B cell (primary cell): ENCODE results near the gene PNPLA2. TPM values are rescaled to one million over a fixed set of nuclear protein-coding genes. Genes with fewer than 3 reads are reported as not detected.

Experiments used
- ATAC-seq: fragments of 200-7000 bp; cut with Tn5 transposase; one replicate; pipeline ENCODE4 v1.10.0; 2021; ENCODE audit warnings: low read depth, mild to moderate bottlenecking, moderate number of reproducible peaks, moderate library complexity
- CTCF ChIA-PET: fragments of 350-600 bp; sonication (Branson Sonifier 250); formaldehyde crosslinking; loops from one replicate; lab custom pipeline; 2021; ENCODE audit warnings: antibody characterized with exemption, inconsistent platforms; lab: Charles Lee
- POLR2A ChIA-PET: fragments of 350-600 bp; sonication (Branson Sonifier 250); formaldehyde crosslinking; loops from one replicate; lab custom pipeline; 2021; ENCODE audit warnings: antibody characterized with exemption; lab: Charles Lee
- DNase-seq: peaks from one replicate; pipeline ENCODE4 v3.0.0; 2013
- H2AFZ ChIP-seq: 2 replicates; pipeline ENCODE4 v1.6.1; 2012; ENCODE audit warnings: mild to moderate bottlenecking, low read depth, low read length; ENCODE audit not compliant: insufficient read depth, poor library complexity, severe bottlenecking
- H3K27ac ChIP-seq, 2 donors: 1 replicate in 1 of 2; 2 replicates in 1 of 2; pipeline ENCODE4 v1.5.1; 2012 to 2013; ENCODE audit warnings: low read length in 2 of 2, mild to moderate bottlenecking in 2 of 2, moderate library complexity in 1 of 2
- H3K27me3 ChIP-seq, 4 experiments: fragments of 200-600 bp in 1 of 4; sonication (generic) in 1 of 4; replicated peaks in 1 of 4; 1 replicate in 2 of 4; 2 replicates in 2 of 4; pipeline versions ENCODE4 v1.6.1 to v1.7.0; 2013 to 2016; ENCODE audit warnings: low read length in 3 of 4, mild to moderate bottlenecking in 2 of 4, mixed read lengths in 1 of 4, moderate library complexity in 1 of 4; ENCODE audit not compliant: insufficient read depth in 4 of 4, control insufficient read depth in 3 of 4; ENCODE audit errors: control extremely low read depth in 1 of 4
- H3K36me3 ChIP-seq, 2 experiments: replicated peaks in 1 of 2; 1 replicate in 1 of 2; 2 replicates in 1 of 2; pipeline versions ENCODE4 v1.6.1 to v1.7.1; 2013; ENCODE audit warnings: low read length in 1 of 2; ENCODE audit not compliant: insufficient read depth in 2 of 2, control insufficient read depth in 1 of 2; ENCODE audit errors: control extremely low read depth in 1 of 2, extremely low read depth in 1 of 2
- H3K4me1 ChIP-seq, 2 donors: fragments of 200-600 bp in 1 of 2; sonication (generic) in 1 of 2; 1 replicate in 1 of 2; 2 replicates in 1 of 2; pipeline versions ENCODE4 v1.5.1 to v1.6.1; 2013 to 2017; ENCODE audit warnings: low read length in 2 of 2; ENCODE audit not compliant: control insufficient read depth in 2 of 2, insufficient read depth in 2 of 2
- H3K4me2 ChIP-seq: replicated peaks from 2 replicates; pipeline ENCODE3; 2012; ENCODE audit warnings: mild to moderate bottlenecking, low read depth, low read length; ENCODE audit not compliant: poor library complexity, severe bottlenecking
- H3K4me3 ChIP-seq, 5 experiments: fragments of 200-600 bp in 1 of 5; sonication (generic) in 1 of 5; 1 replicate in 3 of 5; 2 replicates in 2 of 5; pipeline versions ENCODE4 v1.5.1 to v1.7.0; 2011 to 2016; ENCODE audit warnings: low read length in 4 of 5, mild to moderate bottlenecking in 4 of 5, low read depth in 2 of 5, control low read depth in 1 of 5, moderate library complexity in 1 of 5; ENCODE audit not compliant: insufficient read depth in 1 of 5; ENCODE audit errors: control extremely low read depth in 1 of 5, extremely low read depth in 1 of 5
- H3K79me2 ChIP-seq: fragments of 200-600 bp; sonication (generic); one replicate; pipeline ENCODE4 v1.6.0; 2016; ENCODE audit warnings: low read length; ENCODE audit not compliant: control insufficient read depth, insufficient read depth
- H3K9ac ChIP-seq: fragments of 200-600 bp; sonication (generic); 2 replicates; pipeline ENCODE4 v1.6.1; 2017; ENCODE audit warnings: mild to moderate bottlenecking, low read length, moderate library complexity
- H3K9me3 ChIP-seq, 3 donors: one replicate each; pipeline versions ENCODE4 v1.6.1 to v1.7.1; 2013; ENCODE audit warnings: low read length in 2 of 3; ENCODE audit not compliant: control insufficient read depth in 2 of 3, insufficient read depth in 1 of 3; ENCODE audit errors: control extremely low read depth in 1 of 3
- H4K20me1 ChIP-seq: 2 replicates; pipeline ENCODE4 v1.6.0; 2012; ENCODE audit warnings: mild to moderate bottlenecking, low read length; ENCODE audit not compliant: insufficient read depth, control insufficient read depth, poor library complexity, severe bottlenecking
- H3K27ac Mint-ChIP-seq: one replicate; pipeline ENCODE4 v1.8.0; 2021; ENCODE audit warnings: mixed read lengths
- H3K27me3 Mint-ChIP-seq: one replicate; pipeline ENCODE4 v1.8.0; 2021; ENCODE audit warnings: mixed read lengths
- H3K4me1 Mint-ChIP-seq: one replicate; pipeline ENCODE4 v1.8.0; 2021; ENCODE audit warnings: mixed read lengths
- H3K4me3 Mint-ChIP-seq: one replicate; pipeline ENCODE4 v1.8.0; 2021; ENCODE audit warnings: mixed read lengths
- H3K9me3 Mint-ChIP-seq: one replicate; pipeline ENCODE4 v1.8.0; 2022; ENCODE audit warnings: mixed read lengths; ENCODE audit not compliant: insufficient read depth
- CTCF ChIP-seq: fragments of 200-600 bp; IDR thresholded peaks from one replicate; pipeline ENCODE4 v1.8.0; 2022; ENCODE audit warnings: antibody characterized with exemption, mild to moderate bottlenecking
- EZH2 ChIP-seq: IDR thresholded peaks from 2 replicates; pipeline ENCODE4 v1.6.1; 2012; ENCODE audit warnings: borderline replicate concordance, low read depth, mild to moderate bottlenecking, moderate library complexity, low read length; ENCODE audit not compliant: insufficient read depth, poor library complexity, severe bottlenecking
- WGBS: methylation state at CpG from one replicate; pipeline ENCODE4 v1.1.5; 2013; ENCODE audit warnings: missing lambda C conversion rate; ENCODE audit not compliant: insufficient coverage; 5-methylcytosine and 5-hydroxymethylcytosine counted together
- intact Hi-C: fragments of 100-400 bp; cut with micrococcal nuclease; formaldehyde crosslinking; loops from one replicate; pipeline ENCODE4 v1.10.0; 2022
- polyA plus RNA-seq: library from polyadenylated mRNA; depleted of rRNA; stranded (reverse); fragments of >200 nt; gene quantifications from 2 replicates; pipeline ENCODE4 v1.2.3, GENCODE V29; 2012
- total RNA-seq, 2 donors: library from RNA; stranded (reverse); fragments of 120-200 nt in 1 of 2; gene quantifications; 1 replicate in 1 of 2; 2 replicates in 1 of 2; pipeline versions ENCODE4 v1.2.3 to v1.2.4, GENCODE V29; 2013 to 2022

The PNPLA2 gene
- total and polyA plus RNA-seq, 2 donors (not counting 1 experiment from before 2014, with no cell fraction given) = 208 to 276 TPM

GRCh38 chr11:769887-770641, 48.6 kb upstream of the PNPLA2 start:
- no peaks in the 10 kb centered on the region for H3K27me3 ChIP-seq
- H3K4me1 Mint-ChIP-seq = peaks cover 3% of the 10 kb centered on the region
- POLR2A ChIA-PET = no interaction called here
- TF ChIP-seq CTCF (no peak), EZH2 (no peak)
- no peak overlapping the region for H3K27ac Mint-ChIP-seq
- H3K9ac ChIP-seq = no peak overlapping the region
- H3K4me3 ChIP-seq = no peak overlapping the region
- no peak overlapping the region for H2AFZ ChIP-seq
- H3K4me3 Mint-ChIP-seq = no peak overlapping the region
- no peak overlapping the region for H3K27ac ChIP-seq
- H3K4me1 ChIP-seq = no peaks in the 10 kb centered on the region
- DNase-seq (no peak), ATAC-seq (no peak)
- intact Hi-C loops = no loop called here
- CTCF ChIA-PET = interaction anchor here (0.5 kb wide), 1 partner anchor 181 kb away, joined by 4 read pairs; no protein-coding TSS in a partner anchor
- H4K20me1 ChIP-seq = peaks cover 27% of the 10 kb centered on the region
- H3K79me2 ChIP-seq = peaks cover 27% of the 10 kb centered on the region
- WGBS = 91% methylated on average over 21 of the region's 23 CpGs
- H3K36me3 ChIP-seq = peaks cover 0 to 27% of the 10 kb centered on the region in 2 experiments
- H3K9me3 ChIP-seq = no peaks in the 10 kb centered on the region
- no peak overlapping the region for H3K4me2 ChIP-seq
- no peaks in the 10 kb centered on the region for H3K9me3 Mint-ChIP-seq
- no peaks in the 10 kb centered on the region for H3K27me3 Mint-ChIP-seq
